Activated CD4-positive, alpha-beta memory T cell treated with anti-CD3 and anti-CD28 coated beads for 36 hours (primary cell): Measurements from ENCODE around the gene SCUBE2. TPM values are rescaled to one million over a fixed set of nuclear protein-coding genes. Genes with fewer than 3 reads are reported as not detected.

Source experiments
- CTCF ChIA-PET: fragments of 350-600 bp; sonication (Branson Sonifier 250); formaldehyde crosslinking; loops from one replicate; lab custom pipeline; 2021; ENCODE audit warnings: antibody characterized with exemption, inconsistent platforms; lab: Charles Lee
- POLR2A ChIA-PET: fragments of 350-600 bp; sonication (Branson Sonifier 250); formaldehyde crosslinking; loops from one replicate; lab custom pipeline; 2021; ENCODE audit warnings: antibody characterized with exemption; lab: Charles Lee
- DNase-seq: peaks from one replicate; pipeline ENCODE4 v3.0.0-alpha.2; 2020
- H3K27ac Mint-ChIP-seq: one replicate; pipeline ENCODE4 v1.8.0; 2021; ENCODE audit warnings: mixed read lengths
- H3K27me3 Mint-ChIP-seq: one replicate; pipeline ENCODE4 v1.8.0; 2021; ENCODE audit warnings: mixed read lengths
- H3K36me3 Mint-ChIP-seq: one replicate; pipeline ENCODE4 v1.8.0; 2021; ENCODE audit warnings: mixed read lengths
- H3K4me1 Mint-ChIP-seq: one replicate; pipeline ENCODE4 v1.8.0; 2021; ENCODE audit warnings: low read depth, mixed read lengths
- H3K4me3 Mint-ChIP-seq: one replicate; pipeline ENCODE4 v1.8.0; 2021; ENCODE audit warnings: mild to moderate bottlenecking, mixed read lengths
- H3K9me3 Mint-ChIP-seq: one replicate; pipeline ENCODE4 v1.8.0; 2021; ENCODE audit warnings: mixed read lengths
- intact Hi-C: fragments of 100-400 bp; cut with micrococcal nuclease; formaldehyde crosslinking; loops from one replicate; pipeline ENCODE4 v1.15.1; 2023
- total RNA-seq, 2 experiments: library from RNA; stranded (reverse); gene quantifications; one replicate each; pipeline ENCODE4 v1.2.3, GENCODE V29; 2021

The SCUBE2 gene
- total RNA-seq, 2 experiments from 2014 or later, result not detected

GRCh38 chr11:9037963-9038362, 53.4 kb downstream of the SCUBE2 start:
- H3K9me3 Mint-ChIP-seq, result no peaks in the 10 kb centered on the region
- H3K4me1 Mint-ChIP-seq, result no peaks in the 10 kb centered on the region
- intact Hi-C loops, result no loop called here
- DNase-seq, result no peak
- POLR2A ChIA-PET, result interaction anchor here (0.8 kb wide), 1 partner anchor 14 kb away, joined by 3 read pairs; no protein-coding TSS in a partner anchor
- H3K27ac Mint-ChIP-seq, result no peak overlapping the region
- peaks cover 6% of the 10 kb centered on the region for H3K27me3 Mint-ChIP-seq
- no peaks in the 10 kb centered on the region for H3K36me3 Mint-ChIP-seq
- CTCF ChIA-PET, result interaction anchor here (2.2 kb wide), 1 partner anchor 23 kb away, joined by 14 read pairs; no protein-coding TSS in a partner anchor
- no peak overlapping the region for H3K4me3 Mint-ChIP-seq

GRCh38 chr11:9037046-9037780, 54.2 kb downstream of the SCUBE2 start:
- Mint-ChIP-seq H3K27ac (no peak overlapping the region), H3K4me3 (no peak overlapping the region), H3K9me3 (no peaks in the 10 kb centered on the region), H3K4me1 (no peaks in the 10 kb centered on the region), H3K27me3 (peaks cover 6% of the 10 kb centered on the region), H3K36me3 (no peaks in the 10 kb centered on the region)
- DNase-seq, result no peak
- ChIA-PET POLR2A (interaction anchor here (0.8 kb wide), 1 partner anchor 14 kb away, joined by 3 read pairs; no protein-coding TSS in a partner anchor), CTCF (interaction anchor here (0.7 to 2.2 kb wide), 4 partner anchors 22 to 469 kb away, joined by 3 to 14 read pairs (median 4); no protein-coding TSS in a partner anchor)
- intact Hi-C loops, result no loop called here

- no peak for DNase-seq
- Mint-ChIP-seq H3K27me3 (no peaks in the 10 kb centered on the region), H3K27ac (no peak overlapping the region), H3K4me3 (no peak overlapping the region), H3K4me1 (no peaks in the 10 kb centered on the region), H3K9me3 (no peaks in the 10 kb centered on the region), H3K36me3 (no peaks in the 10 kb centered on the region)
- intact Hi-C loops, result no loop called here
- POLR2A ChIA-PET, result no interaction called here
- CTCF ChIA-PET, result interaction anchor here (0.7 to 3.9 kb wide), 2 partner anchors 15 to 65 kb away, joined by 3 to 28 read pairs; no protein-coding TSS in a partner anchor
These were observed 60.8 kb downstream of the SCUBE2 start for GRCh38 chr11:9030601-9031000.

GRCh38 chr11:9029422-9029821, 62.0 kb downstream of the SCUBE2 start:
- intact Hi-C loops, result no loop called here
- Mint-ChIP-seq H3K27me3 (peaks cover 2% of the 10 kb centered on the region), H3K27ac (no peak overlapping the region), H3K4me3 (no peak overlapping the region), H3K4me1 (no peaks in the 10 kb centered on the region), H3K9me3 (no peaks in the 10 kb centered on the region), H3K36me3 (no peaks in the 10 kb centered on the region)
- ChIA-PET CTCF (interaction anchor here (2.5 to 3.9 kb wide), 2 partner anchors 14 to 108 kb away, joined by 10 to 28 read pairs; no protein-coding TSS in a partner anchor), POLR2A (no interaction called here)
- DNase-seq, result no peak

- Mint-ChIP-seq H3K4me1 (no peaks in the 10 kb centered on the region), H3K36me3 (no peaks in the 10 kb centered on the region), H3K27ac (no peak overlapping the region), H3K4me3 (no peak overlapping the region), H3K9me3 (no peaks in the 10 kb centered on the region), H3K27me3 (peaks cover 3% of the 10 kb centered on the region)
- DNase-seq, result no peak
- intact Hi-C loops, result no loop called here
- ChIA-PET POLR2A (no interaction called here), CTCF (interaction anchor here (1.1 to 3.9 kb wide), 3 partner anchors 9 to 109 kb away, joined by 3 to 28 read pairs (median 10); no protein-coding TSS in a partner anchor)
These were observed 62.8 kb downstream of the SCUBE2 start for GRCh38 chr11:9028581-9028980.

GRCh38 chr11:9025101-9025850, 66.1 kb downstream of the SCUBE2 start:
- Mint-ChIP-seq H3K36me3 (no peaks in the 10 kb centered on the region), H3K4me3 (no peak overlapping the region), H3K9me3 (no peaks in the 10 kb centered on the region), H3K4me1 (no peaks in the 10 kb centered on the region), H3K27ac (no peak overlapping the region), H3K27me3 (peaks cover 8% of the 10 kb centered on the region)
- ChIA-PET POLR2A (no interaction called here), CTCF (interaction anchor here (1.2 to 2.4 kb wide), 2 partner anchors 8 to 9 kb away, joined by 6 to 10 read pairs; no protein-coding TSS in a partner anchor)
- intact Hi-C loops, result no loop called here
- no peak for DNase-seq

GRCh38 chr11:9022961-9023680, 68.3 kb downstream of the SCUBE2 start:
- Mint-ChIP-seq H3K4me1 (no peaks in the 10 kb centered on the region), H3K9me3 (no peaks in the 10 kb centered on the region), H3K27ac (no peak overlapping the region), H3K27me3 (peaks cover 8% of the 10 kb centered on the region), H3K36me3 (no peaks in the 10 kb centered on the region), H3K4me3 (no peak overlapping the region)
- ChIA-PET POLR2A (interaction anchor here (0.9 kb wide), 1 partner anchor 115 kb away, joined by 3 read pairs; no protein-coding TSS in a partner anchor), CTCF (interaction anchor here (1.2 kb wide), 1 partner anchor 115 kb away, joined by 6 read pairs; no protein-coding TSS in a partner anchor)
- intact Hi-C loops, result no loop called here
- no peak for DNase-seq

GRCh38 chr11:9020916-9021315, 70.5 kb downstream of the SCUBE2 start:
- CTCF ChIA-PET, result interaction anchor here (0.5 to 1.6 kb wide), 2 partner anchors 117 to 525 kb away, joined by 3 to 7 read pairs; no protein-coding TSS in a partner anchor
- intact Hi-C loops, result no loop called here

GRCh38 chr11:9019861-9020260, 71.5 kb downstream of the SCUBE2 start:
- Mint-ChIP-seq H3K27me3 (peaks cover 8% of the 10 kb centered on the region), H3K4me1 (peaks cover 18% of the 10 kb centered on the region), H3K36me3 (no peaks in the 10 kb centered on the region), H3K4me3 (no peak overlapping the region), H3K27ac (no peak overlapping the region), H3K9me3 (no peaks in the 10 kb centered on the region)
- ChIA-PET POLR2A (no interaction called here), CTCF (interaction anchor here (1.1 to 6.7 kb wide), 3 partner anchors 118 to 487 kb away, joined by 3 to 235 read pairs (median 7); no protein-coding TSS in a partner anchor)
- no peak for DNase-seq
- intact Hi-C loops, result no loop called here

More at GRCh38 chr11:9020916-9021315, 70.5 kb downstream of the SCUBE2 start:
- Mint-ChIP-seq H3K9me3 (no peaks in the 10 kb centered on the region), H3K27ac (no peak overlapping the region), H3K4me3 (no peak overlapping the region), H3K4me1 (peaks cover 15% of the 10 kb centered on the region), H3K36me3 (no peaks in the 10 kb centered on the region), H3K27me3 (peaks cover 8% of the 10 kb centered on the region)
- POLR2A ChIA-PET, result no interaction called here
- DNase-seq, result no peak

- Mint-ChIP-seq H3K36me3 (no peaks in the 10 kb centered on the region), H3K4me1 (peaks cover 18% of the 10 kb centered on the region), H3K27me3 (peaks cover 5% of the 10 kb centered on the region), H3K9me3 (no peaks in the 10 kb centered on the region), H3K27ac (no peak overlapping the region), H3K4me3 (no peak overlapping the region)
- intact Hi-C loops, result no loop called here
- ChIA-PET CTCF (interaction anchor here (0.5 to 6.7 kb wide), 11 partner anchors 8 to 489 kb away, joined by 3 to 235 read pairs (median 6); no protein-coding TSS in a partner anchor), POLR2A (interaction anchor here (1.1 kb wide), 1 partner anchor 120 kb away, joined by 3 read pairs; no protein-coding TSS in a partner anchor)
- DNase-seq, result no peak
These were observed 73.6 kb downstream of the SCUBE2 start for GRCh38 chr11:9017773-9018172.

- CTCF ChIA-PET, result interaction anchor here (0.5 to 6.7 kb wide), 22 partner anchors 8 to 490 kb away, joined by 3 to 235 read pairs (median 4); partner anchors contain the start of gene TMEM9B
- Mint-ChIP-seq H3K27ac (no peak overlapping the region), H3K9me3 (no peaks in the 10 kb centered on the region), H3K4me3 (no peak overlapping the region), H3K4me1 (peaks cover 18% of the 10 kb centered on the region), H3K27me3 (peaks cover 4% of the 10 kb centered on the region), H3K36me3 (no peaks in the 10 kb centered on the region)
- intact Hi-C loops, result no loop called here
- POLR2A ChIA-PET, result no interaction called here
- no peak for DNase-seq
These were observed 74.3 kb downstream of the SCUBE2 start for GRCh38 chr11:9016916-9017642.
